Tibial nerve (tissue), 4 donors: ENCODE data around the gene ADGRL4. TPM values are rescaled to one million over a fixed set of nuclear protein-coding genes. Genes with fewer than 3 reads are reported as not detected.

Experiments used
- DNase-seq, 2 donors: peaks; one replicate each; pipeline ENCODE4 v3.0.0-alpha.2; 2019; ENCODE audit warnings: low spot score in 2 of 2
- H3K27ac ChIP-seq, 4 donors: fragments of 200-600 bp; sonication (generic) in 3 of 4; one replicate each; pipeline ENCODE4 v1.5.1; 2017 to 2019; ENCODE audit warnings: mild to moderate bottlenecking in 1 of 4
- H3K27me3 ChIP-seq, 2 donors: fragments of 200-600 bp; sonication (generic) in 1 of 2; one replicate each; pipeline versions ENCODE4 v1.5.1 to v1.6.0; 2017 to 2019
- H3K36me3 ChIP-seq, 3 donors: fragments of 200-600 bp; sonication (generic); one replicate each; pipeline ENCODE4 v1.5.1; 2018 to 2019
- H3K4me1 ChIP-seq, 4 donors: fragments of 200-600 bp; sonication (generic) in 3 of 4; one replicate each; pipeline ENCODE4 v1.5.1; 2017 to 2019
- H3K4me3 ChIP-seq, 4 donors: fragments of 200-600 bp; sonication (generic) in 3 of 4; one replicate each; pipeline ENCODE4 v1.5.1; 2017 to 2019; ENCODE audit warnings: mild to moderate bottlenecking in 1 of 4, moderate library complexity in 1 of 4
- H3K9me3 ChIP-seq, 4 donors: fragments of 200-600 bp; sonication (generic) in 3 of 4; one replicate each; pipeline ENCODE4 v1.5.1; 2017 to 2019
- CTCF ChIP-seq, 5 experiments: fragments of 200-600 bp in 3 of 5; fragments of 450-650 bp in 2 of 5; sonication (generic) in 3 of 5; IDR thresholded peaks; one replicate each; pipeline ENCODE4 v1.5.1; 2016 to 2019; ENCODE audit warnings: antibody characterized with exemption in 5 of 5, mild to moderate bottlenecking in 3 of 5, moderate library complexity in 2 of 5
- EP300 ChIP-seq, 2 donors: sonication (generic); formaldehyde crosslinking; IDR thresholded peaks; one replicate each; pipeline ENCODE4 v1.6.1; 2017; ENCODE audit warnings: antibody characterized with exemption in 2 of 2, mild to moderate bottlenecking in 1 of 2
- POLR2A ChIP-seq, 2 donors: fragments of 450-650 bp; IDR thresholded peaks; one replicate each; pipeline ENCODE4 v1.6.1; 2017; ENCODE audit warnings: antibody characterized with exemption in 2 of 2, mild to moderate bottlenecking in 2 of 2, moderate library complexity in 2 of 2
- WGBS, 2 donors: methylation state at CpG; one replicate each; pipeline ENCODE4 v1.1.5; 2018; 5-methylcytosine and 5-hydroxymethylcytosine counted together
- total RNA-seq, 4 donors: library from RNA; depleted of rRNA; stranded (reverse); fragments of >200 nt; gene quantifications; one replicate each; pipeline ENCODE4 v1.1.0, GENCODE V29; 2016

ADGRL4 gene
- total RNA-seq, 4 donors from 2014 or later: 17.0 to 54.0 (median 33.5) TPM

GRCh38 chr1:78911956-78912880 lies 94.3 kb downstream of the ADGRL4 start:
- no peak for DNase-seq
- no peak for TF ChIP-seq EP300 (IDR thresholded peaks at IDR 0.05)
- TF ChIP-seq POLR2A (IDR thresholded peaks at IDR 0.05): no peak
- TF ChIP-seq CTCF (IDR thresholded peaks at IDR 0.05): no peak
- H3K27ac ChIP-seq: no peak overlapping the region
- no peaks in the 10 kb centered on the region for H3K36me3 ChIP-seq
- 80 to 92% methylated on average over 3 of the region's 3 CpGs for WGBS, 2 donors
- no peaks in the 10 kb centered on the region for H3K9me3 ChIP-seq
- H3K27me3 ChIP-seq: no peaks in the 10 kb centered on the region
- no peaks in the 10 kb centered on the region for H3K4me1 ChIP-seq
- H3K4me3 ChIP-seq: no peak overlapping the region

- no peak for DNase-seq
- H3K36me3 ChIP-seq: no peaks in the 10 kb centered on the region
- no peak overlapping the region for H3K4me3 ChIP-seq
- H3K27me3 ChIP-seq: no peaks in the 10 kb centered on the region
- H3K27ac ChIP-seq: no peak overlapping the region
- no peaks in the 10 kb centered on the region for H3K4me1 ChIP-seq
- H3K9me3 ChIP-seq: no peaks in the 10 kb centered on the region
- 83 to 86% methylated on average over 1 of the region's 1 CpG for WGBS, 2 donors
- TF ChIP-seq POLR2A (IDR thresholded peaks at IDR 0.05): no peak
- TF ChIP-seq EP300 (IDR thresholded peaks at IDR 0.05): no peak
- no peak for TF ChIP-seq CTCF (IDR thresholded peaks at IDR 0.05)
Observed at GRCh38 chr1:78902641-78903040, 103.9 kb downstream of the ADGRL4 start.

GRCh38 chr1:78894811-78895210 lies 111.7 kb downstream of the ADGRL4 start:
- TF ChIP-seq CTCF (IDR thresholded peaks at IDR 0.05): no peak
- TF ChIP-seq EP300 (IDR thresholded peaks at IDR 0.05): no peak
- no peak for TF ChIP-seq POLR2A (IDR thresholded peaks at IDR 0.05)
- Histone ChIP-seq H3K27ac (no peak overlapping the region), H3K36me3 (no peaks in the 10 kb centered on the region), H3K9me3 (no peaks in the 10 kb centered on the region), H3K4me3 (no peak overlapping the region), H3K4me1 (no peaks in the 10 kb centered on the region), H3K27me3 (no peaks in the 10 kb centered on the region)
- no peak for DNase-seq
- 68 to 77% methylated on average over 2 of the region's 2 CpGs for WGBS, 2 donors

GRCh38 chr1:78892260-78892840 lies 114.2 kb downstream of the ADGRL4 start:
- H3K4me1 ChIP-seq: no peaks in the 10 kb centered on the region
- no peaks in the 10 kb centered on the region for H3K27me3 ChIP-seq
- no peak overlapping the region for H3K27ac ChIP-seq
- H3K36me3 ChIP-seq: no peaks in the 10 kb centered on the region
- no peaks in the 10 kb centered on the region for H3K9me3 ChIP-seq
- WGBS, 2 donors: 72 to 80% methylated on average over 3 of the region's 3 CpGs
- no peak overlapping the region for H3K4me3 ChIP-seq
- DNase-seq: no peak
- TF ChIP-seq POLR2A (IDR thresholded peaks at IDR 0.05) (no peak), CTCF (IDR thresholded peaks at IDR 0.05) (no peak), EP300 (IDR thresholded peaks at IDR 0.05) (no peak)

- Histone ChIP-seq H3K27ac (no peak overlapping the region), H3K27me3 (no peaks in the 10 kb centered on the region), H3K36me3 (no peaks in the 10 kb centered on the region), H3K4me3 (no peak overlapping the region), H3K9me3 (no peaks in the 10 kb centered on the region), H3K4me1 (peaks cover 0 to 8% (median 0%) of the 10 kb centered on the region in 4 donors)
- 94 to 96% methylated on average over 2 of the region's 2 CpGs for WGBS, 2 donors
- TF ChIP-seq POLR2A (IDR thresholded peaks at IDR 0.05) (no peak), CTCF (IDR thresholded peaks at IDR 0.05) (no peak)
- no peak for DNase-seq
Observed at GRCh38 chr1:78887458-78887857, 119.1 kb downstream of the ADGRL4 start.
